Adrenal gland (tissue), 12 donors: ENCODE measurements around the gene WWOX. TPM values are rescaled to one million over a fixed set of nuclear protein-coding genes. Genes with fewer than 3 reads are reported as not detected.

Experiments used
- DNase-seq, 7 donors: peaks; one replicate each; pipeline ENCODE4 v3.0.0-alpha.2; 2019 to 2020
- H3K27ac ChIP-seq, 5 donors: fragments of 200-600 bp; sonication (generic) in 4 of 5; 1 replicate in 3 of 5; 2 replicates in 2 of 5; pipeline versions ENCODE4 v1.5.1 to v1.8.0; 2016 to 2020; ENCODE audit warnings: mild to moderate bottlenecking in 1 of 5
- H3K27me3 ChIP-seq: fragments of 200-600 bp; 2 replicates; pipeline ENCODE4 v1.8.0; 2021
- H3K36me3 ChIP-seq, 2 donors: fragments of 200-600 bp; replicated peaks in 1 of 2; 1 replicate in 1 of 2; 2 replicates in 1 of 2; pipeline versions ENCODE4 v1.5.1 to v1.8.0; 2018 to 2022
- H3K4me1 ChIP-seq, 2 donors: fragments of 200-600 bp; replicated peaks in 1 of 2; 1 replicate in 1 of 2; 2 replicates in 1 of 2; pipeline versions ENCODE4 v1.5.1 to v1.8.0; 2018 to 2021
- H3K4me3 ChIP-seq, 4 donors: fragments of 200-600 bp; sonication (generic) in 3 of 4; one replicate each; pipeline ENCODE4 v1.5.1; 2016 to 2018
- H3K9me3 ChIP-seq, 3 donors: fragments of 200-600 bp; sonication (generic) in 1 of 3; replicated peaks in 1 of 3; 1 replicate in 2 of 3; 2 replicates in 1 of 3; pipeline versions ENCODE4 v1.5.1 to v1.8.0; 2016 to 2021
- POLR2A ChIP-seq, 2 donors: fragments of 450-650 bp; IDR thresholded peaks; one replicate each; pipeline ENCODE4 v1.6.1; 2017; ENCODE audit warnings: antibody characterized with exemption in 2 of 2, mild to moderate bottlenecking in 2 of 2, moderate library complexity in 1 of 2
- WGBS, 4 donors: extraction: QIAGEN DNeasy Blood & Tissue Kit in 2 of 4; methylation state at CpG; one replicate each; pipeline versions ENCODE4 v1.1.5 to v1.1.7; 2013 to 2017; 5-methylcytosine and 5-hydroxymethylcytosine counted together
- intact Hi-C, 2 donors: fragments of 100-400 bp; cut with DNase I; formaldehyde crosslinking; loops; one replicate each; pipeline versions ENCODE4 v1.14.1 to v1.15.0; 2022 to 2023
- polyA plus RNA-seq, 3 donors: library from polyadenylated mRNA; stranded (reverse); fragments of 200-250 nt in 2 of 3; fragments of 350-450 nt in 1 of 3; fragmentation: Illumina TruSeq in 1 of 3; extraction: RNeasy Lipid Tissue Mini Kit (QIAGEN cat#74804) in 1 of 3; gene quantifications; one replicate each; pipeline ENCODE4 v1.2.3, GENCODE V29; 2013 to 2014
- total RNA-seq, 9 donors: library from RNA; depleted of rRNA in 4 of 9; stranded (reverse); fragments of >200 nt in 4 of 9; fragments of 120-200 nt in 1 of 9; fragmentation: NEBNext Ultra II Directional in 1 of 9; extraction: Animal tissue kit (Norgen Biotek cat#: 25700) in 1 of 9; gene quantifications; one replicate each; pipeline versions ENCODE4 v1.1.0 to v1.2.4, GENCODE V29; 2013 to 2023
- TF ChIP-seq, protein P1 (sequence below), 6 experiments: fragments of 450-650 bp in 4 of 6; fragments of 200-600 bp in 2 of 6; sonication (generic) in 1 of 6; IDR thresholded peaks; 1 replicate in 5 of 6; 2 replicates in 1 of 6; pipeline versions ENCODE4 v1.5.1 to v1.8.0; 2016 to 2021; ENCODE audit warnings: antibody characterized with exemption in 6 of 6, mild to moderate bottlenecking in 2 of 6, moderate library complexity in 1 of 6
- donor health status: healthy with polysubstance abuse.
- donor health status: Bipolar disorder and iron deficiency.
- donor health status: DM: yes; HTN: yes; CAD: no.
- donor health status: DM: no; HTN: no; CAD: no.
- donor health status: DM: no; HTN: no; CAD: no.
- donor health status: DM: yes; HTN: yes; CAD: no.

The WWOX gene
- total and polyA plus RNA-seq, 12 donors = 11.8 to 74.6 (median 20.5) TPM

DNA sequence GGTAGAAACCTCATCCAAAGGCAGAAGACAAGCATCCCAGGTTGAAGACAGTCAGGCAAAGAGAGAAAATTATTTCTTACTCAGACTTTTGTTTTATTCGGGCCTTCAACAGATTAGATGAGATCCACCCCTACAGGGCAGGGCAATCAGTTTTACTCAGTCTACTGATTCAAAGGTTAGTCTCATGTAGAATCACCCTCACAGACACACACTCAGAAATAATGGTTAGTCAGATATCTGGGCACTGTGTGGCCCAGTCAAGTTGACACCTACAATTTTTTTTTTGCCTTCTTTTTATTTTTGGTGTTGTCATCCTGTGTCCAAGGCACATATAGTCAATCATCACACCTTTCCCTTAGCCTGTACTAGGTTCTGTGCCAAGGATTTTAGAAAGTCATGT lies 729.8 kb downstream of the WWOX start:
- TF ChIP-seq, protein P1, sequence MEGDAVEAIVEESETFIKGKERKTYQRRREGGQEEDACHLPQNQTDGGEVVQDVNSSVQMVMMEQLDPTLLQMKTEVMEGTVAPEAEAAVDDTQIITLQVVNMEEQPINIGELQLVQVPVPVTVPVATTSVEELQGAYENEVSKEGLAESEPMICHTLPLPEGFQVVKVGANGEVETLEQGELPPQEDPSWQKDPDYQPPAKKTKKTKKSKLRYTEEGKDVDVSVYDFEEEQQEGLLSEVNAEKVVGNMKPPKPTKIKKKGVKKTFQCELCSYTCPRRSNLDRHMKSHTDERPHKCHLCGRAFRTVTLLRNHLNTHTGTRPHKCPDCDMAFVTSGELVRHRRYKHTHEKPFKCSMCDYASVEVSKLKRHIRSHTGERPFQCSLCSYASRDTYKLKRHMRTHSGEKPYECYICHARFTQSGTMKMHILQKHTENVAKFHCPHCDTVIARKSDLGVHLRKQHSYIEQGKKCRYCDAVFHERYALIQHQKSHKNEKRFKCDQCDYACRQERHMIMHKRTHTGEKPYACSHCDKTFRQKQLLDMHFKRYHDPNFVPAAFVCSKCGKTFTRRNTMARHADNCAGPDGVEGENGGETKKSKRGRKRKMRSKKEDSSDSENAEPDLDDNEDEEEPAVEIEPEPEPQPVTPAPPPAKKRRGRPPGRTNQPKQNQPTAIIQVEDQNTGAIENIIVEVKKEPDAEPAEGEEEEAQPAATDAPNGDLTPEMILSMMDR (IDR thresholded peaks at IDR 0.05) = no peak
- TF ChIP-seq POLR2A (IDR thresholded peaks at IDR 0.05) = no peak
- 88 to 97% (median 94%) methylated on average over 1 of the region's 1 CpG for WGBS, 4 donors
- Histone ChIP-seq H3K27ac (no peak overlapping the region), H3K4me1 (no peaks in the 10 kb centered on the region), H3K4me3 (no peak overlapping the region), H3K36me3 (no peaks in the 10 kb centered on the region), H3K27me3 (no peaks in the 10 kb centered on the region), H3K9me3 (no peaks in the 10 kb centered on the region)
- intact Hi-C loops = no loop called here
- no peak for DNase-seq

DNA sequence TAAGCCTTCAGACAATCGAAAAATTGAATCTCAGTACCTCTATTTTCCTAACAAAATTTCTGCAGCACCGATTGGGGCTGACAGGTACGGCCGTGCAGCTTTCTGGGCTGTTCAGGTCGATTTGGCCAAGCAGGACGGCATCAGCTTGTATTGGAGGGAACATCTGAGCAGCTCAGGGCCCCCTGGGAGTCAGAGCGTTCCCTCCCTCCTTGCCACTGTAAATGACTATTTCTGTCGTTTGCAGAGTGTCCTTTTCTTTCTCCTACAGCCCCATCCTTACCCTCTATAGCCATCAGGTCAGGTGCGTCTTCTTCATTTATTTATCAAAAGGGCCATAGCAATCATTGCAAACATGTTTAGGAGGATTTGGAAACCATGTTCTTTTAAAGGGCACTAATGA lies 731.1 kb downstream of the WWOX start:
- no peaks in the 10 kb centered on the region for H3K9me3 ChIP-seq
- DNase-seq = no peak
- H3K27me3 ChIP-seq = no peaks in the 10 kb centered on the region
- no peaks in the 10 kb centered on the region for H3K36me3 ChIP-seq
- TF ChIP-seq, protein P1 (IDR thresholded peaks at IDR 0.05) = no peak
- no peak for TF ChIP-seq POLR2A (IDR thresholded peaks at IDR 0.05)
- H3K27ac ChIP-seq = no peak overlapping the region
- no peaks in the 10 kb centered on the region for H3K4me1 ChIP-seq
- intact Hi-C loops = no loop called here
- no peak overlapping the region for H3K4me3 ChIP-seq
- WGBS, 4 donors = 83 to 87% (median 83%) methylated on average over 9 of the region's 9 CpGs

DNA sequence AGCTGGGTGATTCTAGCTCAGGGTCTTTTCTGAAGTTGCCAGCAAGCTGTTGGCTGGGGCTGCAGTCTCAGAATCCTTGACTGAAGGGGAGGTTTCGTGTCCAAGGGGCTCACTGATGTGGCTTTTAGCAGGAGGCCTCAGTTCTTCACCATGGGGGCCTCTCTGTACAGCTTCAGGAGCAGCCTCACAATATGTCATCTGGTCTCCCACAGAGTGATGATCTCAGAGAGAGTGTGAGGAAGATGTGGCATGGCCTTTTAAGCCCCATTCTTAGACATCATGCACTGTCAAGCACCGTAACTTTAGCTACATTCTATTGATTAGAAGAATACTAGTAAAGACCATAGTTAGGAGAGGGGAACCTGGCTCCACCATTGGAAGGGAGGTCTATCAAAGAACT lies 732.6 kb downstream of the WWOX start:
- H3K27ac ChIP-seq = no peak overlapping the region
- no peaks in the 10 kb centered on the region for H3K36me3 ChIP-seq
- no peak overlapping the region for H3K4me3 ChIP-seq
- WGBS, 4 donors = 97 to 100% (median 99%) methylated on average over 2 of the region's 2 CpGs
- DNase-seq = no peak
- intact Hi-C loops = no loop called here
- no peaks in the 10 kb centered on the region for H3K9me3 ChIP-seq
- H3K27me3 ChIP-seq = no peaks in the 10 kb centered on the region
- TF ChIP-seq POLR2A (IDR thresholded peaks at IDR 0.05) = no peak
- TF ChIP-seq, protein P1 (IDR thresholded peaks at IDR 0.05) = no peak
- no peaks in the 10 kb centered on the region for H3K4me1 ChIP-seq

DNA sequence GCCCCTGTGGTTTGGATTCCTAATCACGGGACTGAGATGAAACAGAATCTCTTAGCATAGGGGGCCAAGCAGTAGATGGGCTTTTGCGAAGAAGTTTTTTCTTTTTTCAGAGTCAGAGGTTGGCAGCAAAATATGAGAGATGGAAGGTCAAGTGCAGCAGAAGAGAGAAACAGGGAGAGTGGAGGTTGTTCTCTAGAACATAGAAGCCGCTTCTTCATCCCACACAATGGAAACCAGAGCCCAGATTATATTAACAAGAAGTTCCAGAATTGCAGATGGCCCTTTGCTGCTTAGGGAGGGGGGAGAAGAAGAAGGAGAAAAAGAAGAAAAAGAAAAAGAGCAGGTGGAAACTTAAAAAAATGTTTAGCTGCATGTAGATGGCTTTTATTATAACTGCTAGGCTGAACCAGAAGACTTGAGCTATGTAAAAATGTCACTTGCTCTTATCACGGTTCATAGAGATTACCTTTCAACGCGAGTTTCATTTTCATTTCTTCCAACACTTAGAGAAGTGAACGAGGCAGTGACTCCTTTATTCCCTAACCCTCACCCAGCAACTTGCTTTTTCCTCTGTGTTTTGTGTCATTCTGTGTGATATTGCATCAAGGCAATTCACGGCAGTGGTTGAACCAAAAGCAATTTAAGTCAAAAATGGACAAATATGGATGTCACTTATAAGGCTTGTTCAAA lies 737.5 kb downstream of the WWOX start:
- Histone ChIP-seq H3K4me1 (no peaks in the 10 kb centered on the region), H3K36me3 (no peaks in the 10 kb centered on the region), H3K9me3 (no peaks in the 10 kb centered on the region), H3K27ac (no peak overlapping the region), H3K4me3 (no peak overlapping the region), H3K27me3 (no peaks in the 10 kb centered on the region)
- DNase-seq = no peak
- TF ChIP-seq, protein P1 (IDR thresholded peaks at IDR 0.05) = no peak
- 90 to 94% (median 92%) methylated on average over 8 of the region's 8 CpGs for WGBS, 4 donors
- intact Hi-C loops = no loop called here
